Measurements from ENCODE around the gene BBX.

- TF ChIP-seq CTCF (conservative IDR thresholded peaks at IDR 0.05 in 1 of 2, IDR thresholded peaks at IDR 0.05 in 1 of 2; ENCODE audit: extremely low read depth in 1 of 2, insufficient read depth in 1 of 2, low read depth in 1 of 2, low read length in 2 of 2): no peak
- no peak for TF ChIP-seq EZH2 (IDR thresholded peaks at IDR 0.05; ENCODE audit: borderline replicate concordance, low read length)
These were observed 8.3 kb upstream of the BBX start for GRCh38 chr3:107514453-107514852.

All from mammary epithelial cell (primary cell).